ENCODE data around the gene ABCD2. TPM values are rescaled to one million over a fixed set of nuclear protein-coding genes. Genes with fewer than 3 reads are reported as not detected.

Gene ABCD2
- total RNA-seq, 3 donors from 2014 or later (not counting 1 experiment from before 2014, with no cell fraction given) = 0.35 to 2.4 (median 0.75) TPM

GRCh38 chr12:39606712-39607423 lies 12.7 kb downstream of the ABCD2 start:
- no peaks in the 10 kb centered on the region for H3K4me1 Mint-ChIP-seq
- Histone ChIP-seq H3K36me3 (ENCODE audit: control insufficient read depth, insufficient read depth, low read length) (peaks cover 3% of the 10 kb centered on the region), H3K4me3 (ENCODE audit: low read length) (no peak overlapping the region), H3K27ac (ENCODE audit: low read length) (no peak overlapping the region), H3K27me3 (ENCODE audit: control insufficient read depth, insufficient read depth, low read length) (no peaks in the 10 kb centered on the region), H3K9me3 (ENCODE audit: control insufficient read depth, insufficient read depth, low read length) (no peaks in the 10 kb centered on the region), H3K4me1 (ENCODE audit: control insufficient read depth, insufficient read depth, low read length) (no peaks in the 10 kb centered on the region)
- TF ChIP-seq, protein P1, sequence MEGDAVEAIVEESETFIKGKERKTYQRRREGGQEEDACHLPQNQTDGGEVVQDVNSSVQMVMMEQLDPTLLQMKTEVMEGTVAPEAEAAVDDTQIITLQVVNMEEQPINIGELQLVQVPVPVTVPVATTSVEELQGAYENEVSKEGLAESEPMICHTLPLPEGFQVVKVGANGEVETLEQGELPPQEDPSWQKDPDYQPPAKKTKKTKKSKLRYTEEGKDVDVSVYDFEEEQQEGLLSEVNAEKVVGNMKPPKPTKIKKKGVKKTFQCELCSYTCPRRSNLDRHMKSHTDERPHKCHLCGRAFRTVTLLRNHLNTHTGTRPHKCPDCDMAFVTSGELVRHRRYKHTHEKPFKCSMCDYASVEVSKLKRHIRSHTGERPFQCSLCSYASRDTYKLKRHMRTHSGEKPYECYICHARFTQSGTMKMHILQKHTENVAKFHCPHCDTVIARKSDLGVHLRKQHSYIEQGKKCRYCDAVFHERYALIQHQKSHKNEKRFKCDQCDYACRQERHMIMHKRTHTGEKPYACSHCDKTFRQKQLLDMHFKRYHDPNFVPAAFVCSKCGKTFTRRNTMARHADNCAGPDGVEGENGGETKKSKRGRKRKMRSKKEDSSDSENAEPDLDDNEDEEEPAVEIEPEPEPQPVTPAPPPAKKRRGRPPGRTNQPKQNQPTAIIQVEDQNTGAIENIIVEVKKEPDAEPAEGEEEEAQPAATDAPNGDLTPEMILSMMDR (IDR thresholded peaks at IDR 0.05) = no peak
- DNase-seq (no peak), ATAC-seq (no peak)
- intact Hi-C loops (cut with micrococcal nuclease) = no loop called here
- no peaks in the 10 kb centered on the region for H3K9me3 Mint-ChIP-seq
- no peak overlapping the region for H3K4me3 Mint-ChIP-seq
- no peaks in the 10 kb centered on the region for H3K36me3 Mint-ChIP-seq
- WGBS (ENCODE audit: insufficient coverage) = 100% methylated on average over 2 of the region's 4 CpGs
- no peak overlapping the region for H3K27ac Mint-ChIP-seq
- peaks cover 0 to 2% of the 10 kb centered on the region in 2 donors for H3K27me3 Mint-ChIP-seq (ENCODE audit: low read depth in 2 of 2)

DNA sequence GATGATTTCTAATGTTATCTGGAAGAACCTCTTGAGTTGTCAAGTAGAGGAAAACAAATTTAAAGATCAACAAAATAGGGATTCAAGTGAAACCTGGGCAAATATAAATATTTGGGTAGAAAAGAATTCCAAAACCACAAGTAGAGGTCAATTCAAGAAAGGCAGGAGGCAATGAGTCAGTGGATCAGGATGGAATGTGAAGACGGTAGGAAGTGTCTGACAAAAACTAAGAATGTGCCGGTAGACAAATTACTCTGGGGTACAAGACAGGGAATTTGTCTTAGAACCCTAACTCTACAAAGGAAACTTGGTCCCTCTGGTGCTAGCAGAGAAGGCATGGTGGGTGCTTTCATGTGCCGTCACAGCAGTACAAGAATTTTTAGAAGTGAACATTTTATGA lies 13.6 kb downstream of the ABCD2 start:
- Histone ChIP-seq H3K27me3 (ENCODE audit: control insufficient read depth, insufficient read depth, low read length) (no peaks in the 10 kb centered on the region), H3K27ac (ENCODE audit: low read length) (no peak overlapping the region), H3K9me3 (ENCODE audit: control insufficient read depth, insufficient read depth, low read length) (no peaks in the 10 kb centered on the region), H3K4me3 (ENCODE audit: low read length) (no peak overlapping the region), H3K36me3 (ENCODE audit: control insufficient read depth, insufficient read depth, low read length) (peaks cover 3% of the 10 kb centered on the region), H3K4me1 (ENCODE audit: control insufficient read depth, insufficient read depth, low read length) (no peaks in the 10 kb centered on the region)
- no peaks in the 10 kb centered on the region for H3K36me3 Mint-ChIP-seq
- no peaks in the 10 kb centered on the region for H3K9me3 Mint-ChIP-seq
- TF ChIP-seq, protein P1 (IDR thresholded peaks at IDR 0.05) = no peak
- no peak overlapping the region for H3K27ac Mint-ChIP-seq
- no peak for ATAC-seq
- no peak for DNase-seq
- intact Hi-C loops (cut with micrococcal nuclease) = no loop called here
- H3K4me3 Mint-ChIP-seq = no peak overlapping the region
- WGBS (ENCODE audit: insufficient coverage) = 94% methylated on average over 3 of the region's 3 CpGs
- H3K4me1 Mint-ChIP-seq = no peaks in the 10 kb centered on the region
- peaks cover 0 to 2% of the 10 kb centered on the region in 2 donors for H3K27me3 Mint-ChIP-seq (ENCODE audit: low read depth in 2 of 2)

GRCh38 chr12:39605501-39605900 lies 14.1 kb downstream of the ABCD2 start:
- ATAC-seq = no peak
- H3K4me3 Mint-ChIP-seq = no peak overlapping the region

More at GRCh38 chr12:39605501-39605900, 14.1 kb downstream of the ABCD2 start:
- WGBS (ENCODE audit: insufficient coverage) = no CpG with 5 or more reads among the region's 1 CpG
- no peak for DNase-seq
- TF ChIP-seq, protein P1 (IDR thresholded peaks at IDR 0.05) = no peak
- Mint-ChIP-seq H3K27ac (no peak overlapping the region), H3K27me3 (ENCODE audit: low read depth in 2 of 2) (peaks cover 0 to 2% of the 10 kb centered on the region in 2 donors), H3K36me3 (no peaks in the 10 kb centered on the region), H3K4me1 (no peaks in the 10 kb centered on the region), H3K9me3 (no peaks in the 10 kb centered on the region)
- Histone ChIP-seq H3K4me1 (ENCODE audit: control insufficient read depth, insufficient read depth, low read length) (no peaks in the 10 kb centered on the region), H3K27me3 (ENCODE audit: control insufficient read depth, insufficient read depth, low read length) (no peaks in the 10 kb centered on the region), H3K9me3 (ENCODE audit: control insufficient read depth, insufficient read depth, low read length) (no peaks in the 10 kb centered on the region), H3K27ac (ENCODE audit: low read length) (no peak overlapping the region), H3K4me3 (ENCODE audit: low read length) (no peak overlapping the region), H3K36me3 (ENCODE audit: control insufficient read depth, insufficient read depth, low read length) (peaks cover 3% of the 10 kb centered on the region)
- intact Hi-C loops (cut with micrococcal nuclease) = no loop called here
